HepG2 (cell line): ENCODE measurements around the gene ZFR. TPM values are rescaled to one million over a fixed set of nuclear protein-coding genes. Genes with fewer than 3 reads are reported as not detected.

Experiments used
- AHR ChIP-seq: IDR thresholded peaks from 2 replicates; pipeline ENCODE4 v1.6.1; 2018; ENCODE audit warnings: missing genetic modification reagents, missing compliant biosample characterization
- ARID2 ChIP-seq: sonication (generic); formaldehyde crosslinking; IDR thresholded peaks from 2 replicates; pipeline ENCODE4 v1.8.1; 2022; ENCODE audit warnings: mild to moderate bottlenecking, missing genetic modification reagents, borderline replicate concordance
- BCL6 ChIP-seq: IDR thresholded peaks from 2 replicates; pipeline ENCODE4 v1.6.1; 2016; ENCODE audit warnings: missing genetic modification reagents, missing compliant biosample characterization
- FOXA1 ChIP-seq, 2 experiments: fragments of 450-650 bp in 1 of 2; sonication (generic) in 1 of 2; formaldehyde crosslinking in 1 of 2; IDR thresholded peaks; 2 replicates each; pipeline versions ENCODE4 v1.4.0 to v1.6.1; 2016 to 2020; ENCODE audit warnings: missing genetic modification reagents in 1 of 2
- HNRNPUL1 ChIP-seq: fragments of 200-400 bp; formaldehyde crosslinking; IDR thresholded peaks from 2 replicates; pipeline ENCODE4 v1.6.1; 2017; ENCODE audit warnings: low read depth, mild to moderate bottlenecking, low read length, moderate library complexity
- MLLT10 ChIP-seq: sonication (generic); formaldehyde crosslinking; IDR thresholded peaks from 2 replicates; pipeline ENCODE4 v1.4.0; 2020; ENCODE audit warnings: missing genetic modification reagents
- RBFOX2 ChIP-seq: fragments of 200-400 bp; formaldehyde crosslinking; IDR thresholded peaks from 2 replicates; pipeline ENCODE4 v1.6.1; 2017; ENCODE audit warnings: low read depth, mild to moderate bottlenecking, low read length
- TEAD2 ChIP-seq: sonication (generic); formaldehyde crosslinking; IDR thresholded peaks from 2 replicates; pipeline ENCODE4 v1.9.0; 2021; ENCODE audit warnings: missing genetic modification reagents
- ZBTB20 ChIP-seq: sonication (generic); formaldehyde crosslinking; IDR thresholded peaks from 2 replicates; pipeline ENCODE4 v1.8.1; 2023; ENCODE audit warnings: missing genetic modification reagents, low read depth, mild to moderate bottlenecking, borderline replicate concordance
- ZNF124 ChIP-seq: sonication (generic); formaldehyde crosslinking; IDR thresholded peaks from 2 replicates; pipeline ENCODE4 v1.4.0; 2020; ENCODE audit warnings: missing genetic modification reagents
- ZNF207 ChIP-seq: fragments of 450-650 bp; IDR thresholded peaks from 2 replicates; pipeline ENCODE4 v1.6.1; 2016; ENCODE audit warnings: antibody characterized with exemption, borderline replicate concordance
- polyA plus RNA-seq, 8 experiments: library from polyadenylated mRNA; depleted of rRNA in 3 of 8; stranded (reverse) in 7 of 8; unstranded in 1 of 8; fragments of >200 nt; fragmentation: Illumina TruSeq in 4 of 8; extraction: Trizol in 4 of 8; gene quantifications; 2 replicates each; pipeline versions ENCODE4 v1.2.1 to v1.2.3, GENCODE V29; 2011 to 2016; ENCODE audit warnings: low read depth in 4 of 8, missing spikeins in 1 of 8, mixed read lengths in 1 of 8; ENCODE audit not compliant: insufficient read depth in 1 of 8
- total RNA-seq, 5 experiments: library from RNA; depleted of rRNA; stranded (reverse); fragments of >200 nt; fragmentation: Illumina TruSeq; extraction: Trizol; gene quantifications; 2 replicates each; pipeline ENCODE4 v1.2.3, GENCODE V29; 2016; ENCODE audit warnings: low read depth in 1 of 5
- TF ChIP-seq, protein P1 (sequence below): sonication (generic); formaldehyde crosslinking; IDR thresholded peaks from 2 replicates; pipeline ENCODE4 v1.4.0; 2020; ENCODE audit warnings: missing genetic modification reagents
- TF ChIP-seq, protein P2 (sequence below): sonication (generic); formaldehyde crosslinking; IDR thresholded peaks from 2 replicates; pipeline ENCODE4 v1.8.0; 2022; ENCODE audit warnings: missing genetic modification reagents, mild to moderate bottlenecking, borderline replicate concordance
- TF ChIP-seq, protein P3 (sequence below): sonication (generic); formaldehyde crosslinking; IDR thresholded peaks from 2 replicates; pipeline ENCODE4 v1.9.0; 2021; ENCODE audit warnings: missing genetic modification reagents, borderline replicate concordance
- TF ChIP-seq, protein P4 (sequence below): IDR thresholded peaks from 2 replicates; pipeline ENCODE4 v1.6.1; 2016; ENCODE audit warnings: low read depth, borderline replicate concordance
- TF ChIP-seq, protein P5 (sequence below): sonication (generic); formaldehyde crosslinking; IDR thresholded peaks from 2 replicates; pipeline ENCODE4 v1.5.0; 2020; ENCODE audit warnings: missing genetic modification reagents
- TF ChIP-seq, protein P6 (sequence below): sonication (generic); formaldehyde crosslinking; IDR thresholded peaks from 2 replicates; pipeline ENCODE4 v1.5.0; 2020; ENCODE audit warnings: mild to moderate bottlenecking, missing genetic modification reagents
- TF ChIP-seq, protein P7 (sequence below): sonication (generic); formaldehyde crosslinking; IDR thresholded peaks from 2 replicates; pipeline ENCODE4 v1.5.0; 2020; ENCODE audit warnings: missing genetic modification reagents
- TF ChIP-seq, protein P8 (sequence below): sonication (generic); formaldehyde crosslinking; IDR thresholded peaks from 2 replicates; pipeline ENCODE4 v1.4.0; 2020; ENCODE audit warnings: mild to moderate bottlenecking, missing genetic modification reagents

ZFR gene
- total and polyA plus RNA-seq, 2 of the 13 experiments (the other 11 are each of a cell fraction or from before 2014, with no cell fraction given), result 89.0 to 92.8 TPM

DNA sequence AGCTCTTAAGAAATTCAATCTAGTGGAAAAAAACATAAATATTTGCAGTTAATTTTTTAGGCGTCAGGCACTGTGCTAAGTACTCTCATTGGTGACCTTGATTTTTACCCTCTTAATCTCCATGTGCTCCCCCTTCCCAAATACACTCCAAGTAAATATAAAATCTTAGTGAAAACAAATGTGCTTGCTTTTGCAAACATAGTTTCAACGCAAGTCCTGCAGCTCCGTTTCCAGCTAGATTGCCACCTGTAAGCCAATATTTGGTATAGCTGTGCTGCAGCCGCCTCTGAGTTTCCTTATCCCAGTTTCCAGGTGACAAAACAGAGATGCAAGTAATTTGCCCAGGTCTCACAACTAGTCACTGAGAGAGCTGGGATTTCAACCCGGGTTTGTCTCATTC is 129.9 kb downstream of the ZFR start (continued):
- TF ChIP-seq, protein P1, sequence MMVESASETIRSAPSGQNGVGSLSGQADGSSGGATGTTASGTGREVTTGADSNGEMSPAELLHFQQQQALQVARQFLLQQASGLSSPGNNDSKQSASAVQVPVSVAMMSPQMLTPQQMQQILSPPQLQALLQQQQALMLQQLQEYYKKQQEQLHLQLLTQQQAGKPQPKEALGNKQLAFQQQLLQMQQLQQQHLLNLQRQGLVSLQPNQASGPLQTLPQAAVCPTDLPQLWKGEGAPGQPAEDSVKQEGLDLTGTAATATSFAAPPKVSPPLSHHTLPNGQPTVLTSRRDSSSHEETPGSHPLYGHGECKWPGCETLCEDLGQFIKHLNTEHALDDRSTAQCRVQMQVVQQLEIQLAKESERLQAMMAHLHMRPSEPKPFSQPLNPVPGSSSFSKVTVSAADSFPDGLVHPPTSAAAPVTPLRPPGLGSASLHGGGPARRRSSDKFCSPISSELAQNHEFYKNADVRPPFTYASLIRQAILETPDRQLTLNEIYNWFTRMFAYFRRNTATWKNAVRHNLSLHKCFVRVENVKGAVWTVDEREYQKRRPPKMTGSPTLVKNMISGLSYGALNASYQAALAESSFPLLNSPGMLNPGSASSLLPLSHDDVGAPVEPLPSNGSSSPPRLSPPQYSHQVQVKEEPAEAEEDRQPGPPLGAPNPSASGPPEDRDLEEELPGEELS (CRISPR knock-in tag), result peak; percentile 83
- TF ChIP-seq, protein P2, sequence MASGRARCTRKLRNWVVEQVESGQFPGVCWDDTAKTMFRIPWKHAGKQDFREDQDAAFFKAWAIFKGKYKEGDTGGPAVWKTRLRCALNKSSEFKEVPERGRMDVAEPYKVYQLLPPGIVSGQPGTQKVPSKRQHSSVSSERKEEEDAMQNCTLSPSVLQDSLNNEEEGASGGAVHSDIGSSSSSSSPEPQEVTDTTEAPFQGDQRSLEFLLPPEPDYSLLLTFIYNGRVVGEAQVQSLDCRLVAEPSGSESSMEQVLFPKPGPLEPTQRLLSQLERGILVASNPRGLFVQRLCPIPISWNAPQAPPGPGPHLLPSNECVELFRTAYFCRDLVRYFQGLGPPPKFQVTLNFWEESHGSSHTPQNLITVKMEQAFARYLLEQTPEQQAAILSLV, result no peak
- TF ChIP-seq, protein P3, sequence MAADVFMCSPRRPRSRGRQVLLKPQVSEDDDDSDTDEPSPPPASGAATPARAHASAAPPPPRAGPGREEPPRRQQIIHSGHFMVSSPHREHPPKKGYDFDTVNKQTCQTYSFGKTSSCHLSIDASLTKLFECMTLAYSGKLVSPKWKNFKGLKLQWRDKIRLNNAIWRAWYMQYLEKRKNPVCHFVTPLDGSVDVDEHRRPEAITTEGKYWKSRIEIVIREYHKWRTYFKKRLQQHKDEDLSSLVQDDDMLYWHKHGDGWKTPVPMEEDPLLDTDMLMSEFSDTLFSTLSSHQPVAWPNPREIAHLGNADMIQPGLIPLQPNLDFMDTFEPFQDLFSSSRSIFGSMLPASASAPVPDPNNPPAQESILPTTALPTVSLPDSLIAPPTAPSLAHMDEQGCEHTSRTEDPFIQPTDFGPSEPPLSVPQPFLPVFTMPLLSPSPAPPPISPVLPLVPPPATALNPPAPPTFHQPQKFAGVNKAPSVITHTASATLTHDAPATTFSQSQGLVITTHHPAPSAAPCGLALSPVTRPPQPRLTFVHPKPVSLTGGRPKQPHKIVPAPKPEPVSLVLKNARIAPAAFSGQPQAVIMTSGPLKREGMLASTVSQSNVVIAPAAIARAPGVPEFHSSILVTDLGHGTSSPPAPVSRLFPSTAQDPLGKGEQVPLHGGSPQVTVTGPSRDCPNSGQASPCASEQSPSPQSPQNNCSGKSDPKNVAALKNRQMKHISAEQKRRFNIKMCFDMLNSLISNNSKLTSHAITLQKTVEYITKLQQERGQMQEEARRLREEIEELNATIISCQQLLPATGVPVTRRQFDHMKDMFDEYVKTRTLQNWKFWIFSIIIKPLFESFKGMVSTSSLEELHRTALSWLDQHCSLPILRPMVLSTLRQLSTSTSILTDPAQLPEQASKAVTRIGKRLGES (CRISPR knock-in tag), result no peak
- TF ChIP-seq, protein P4, sequence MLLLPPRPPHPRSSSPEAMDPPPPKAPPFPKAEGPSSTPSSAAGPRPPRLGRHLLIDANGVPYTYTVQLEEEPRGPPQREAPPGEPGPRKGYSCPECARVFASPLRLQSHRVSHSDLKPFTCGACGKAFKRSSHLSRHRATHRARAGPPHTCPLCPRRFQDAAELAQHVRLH (CRISPR knock-in tag), result no peak
- no peak for TF ChIP-seq ARID2
- TF ChIP-seq, protein P5, sequence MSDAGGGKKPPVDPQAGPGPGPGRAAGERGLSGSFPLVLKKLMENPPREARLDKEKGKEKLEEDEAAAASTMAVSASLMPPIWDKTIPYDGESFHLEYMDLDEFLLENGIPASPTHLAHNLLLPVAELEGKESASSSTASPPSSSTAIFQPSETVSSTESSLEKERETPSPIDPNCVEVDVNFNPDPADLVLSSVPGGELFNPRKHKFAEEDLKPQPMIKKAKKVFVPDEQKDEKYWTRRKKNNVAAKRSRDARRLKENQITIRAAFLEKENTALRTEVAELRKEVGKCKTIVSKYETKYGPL (CRISPR knock-in tag), result no peak
- 0 out of 2 replicates have a peak, but pooled peaks have one; percentile 26 for TF ChIP-seq BCL6 (CRISPR knock-in tag)
- TF ChIP-seq, protein P6, sequence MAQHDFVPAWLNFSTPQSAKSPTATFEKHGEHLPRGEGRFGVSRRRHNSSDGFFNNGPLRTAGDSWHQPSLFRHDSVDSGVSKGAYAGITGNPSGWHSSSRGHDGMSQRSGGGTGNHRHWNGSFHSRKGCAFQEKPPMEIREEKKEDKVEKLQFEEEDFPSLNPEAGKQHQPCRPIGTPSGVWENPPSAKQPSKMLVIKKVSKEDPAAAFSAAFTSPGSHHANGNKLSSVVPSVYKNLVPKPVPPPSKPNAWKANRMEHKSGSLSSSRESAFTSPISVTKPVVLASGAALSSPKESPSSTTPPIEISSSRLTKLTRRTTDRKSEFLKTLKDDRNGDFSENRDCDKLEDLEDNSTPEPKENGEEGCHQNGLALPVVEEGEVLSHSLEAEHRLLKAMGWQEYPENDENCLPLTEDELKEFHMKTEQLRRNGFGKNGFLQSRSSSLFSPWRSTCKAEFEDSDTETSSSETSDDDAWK (CRISPR knock-in tag), result no peak
- TF ChIP-seq RBFOX2, result no peak
- TF ChIP-seq HNRNPUL1, result no peak
- TF ChIP-seq ZNF124 (CRISPR knock-in tag), result 0 out of 2 replicates have a peak, but pooled peaks have one; percentile 17
- TF ChIP-seq FOXA1 (IDR thresholded peaks at IDR 0.05), result no peak
- TF ChIP-seq FOXA1 (CRISPR knock-in tag; IDR thresholded peaks at IDR 0.05), result 0 out of 2 replicates have a peak, but pooled peaks have one; percentile 10
- no peak for TF ChIP-seq ZNF207
- no peak for TF ChIP-seq AHR (CRISPR knock-in tag)
- no peak for TF ChIP-seq MLLT10 (CRISPR knock-in tag)
- TF ChIP-seq, protein P7, sequence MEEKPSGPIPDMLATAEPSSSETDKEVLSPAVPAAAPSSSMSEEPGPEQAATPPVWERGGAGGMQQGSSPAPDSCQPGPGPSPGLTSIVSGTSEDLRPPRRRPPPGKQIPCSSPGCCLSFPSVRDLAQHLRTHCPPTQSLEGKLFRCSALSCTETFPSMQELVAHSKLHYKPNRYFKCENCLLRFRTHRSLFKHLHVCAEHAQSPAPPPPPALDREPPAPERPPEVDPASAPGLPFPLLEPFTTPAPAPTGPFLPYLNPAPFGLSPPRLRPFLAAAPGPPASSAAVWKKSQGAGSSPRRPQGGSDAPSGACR (CRISPR knock-in tag), result no peak
- TF ChIP-seq ZBTB20 (CRISPR knock-in tag), result no peak
- TF ChIP-seq, protein P8, sequence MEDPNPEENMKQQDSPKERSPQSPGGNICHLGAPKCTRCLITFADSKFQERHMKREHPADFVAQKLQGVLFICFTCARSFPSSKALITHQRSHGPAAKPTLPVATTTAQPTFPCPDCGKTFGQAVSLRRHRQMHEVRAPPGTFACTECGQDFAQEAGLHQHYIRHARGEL (CRISPR knock-in tag), result no peak
- no peak for TF ChIP-seq TEAD2 (CRISPR knock-in tag)
